DMS79 treated with DMSO at 0.1 percent for 48 hours (cell line): ENCODE measurements around the gene ANKRD26.
A peak's percentile ranks its signal among the peaks of the same experiment; 100 is the strongest.
"Not testable (repeated sequence)": the region's sequence is repeated elsewhere in the genome, so short reads cannot be mapped to it uniquely, and the experiment has no call there.

ENCODE experiments used
- DNase-seq: peaks from one replicate; lab custom pipeline; 2025; lab: John Stamatoyannopoulos, UW

Gene ANKRD26

DNA sequence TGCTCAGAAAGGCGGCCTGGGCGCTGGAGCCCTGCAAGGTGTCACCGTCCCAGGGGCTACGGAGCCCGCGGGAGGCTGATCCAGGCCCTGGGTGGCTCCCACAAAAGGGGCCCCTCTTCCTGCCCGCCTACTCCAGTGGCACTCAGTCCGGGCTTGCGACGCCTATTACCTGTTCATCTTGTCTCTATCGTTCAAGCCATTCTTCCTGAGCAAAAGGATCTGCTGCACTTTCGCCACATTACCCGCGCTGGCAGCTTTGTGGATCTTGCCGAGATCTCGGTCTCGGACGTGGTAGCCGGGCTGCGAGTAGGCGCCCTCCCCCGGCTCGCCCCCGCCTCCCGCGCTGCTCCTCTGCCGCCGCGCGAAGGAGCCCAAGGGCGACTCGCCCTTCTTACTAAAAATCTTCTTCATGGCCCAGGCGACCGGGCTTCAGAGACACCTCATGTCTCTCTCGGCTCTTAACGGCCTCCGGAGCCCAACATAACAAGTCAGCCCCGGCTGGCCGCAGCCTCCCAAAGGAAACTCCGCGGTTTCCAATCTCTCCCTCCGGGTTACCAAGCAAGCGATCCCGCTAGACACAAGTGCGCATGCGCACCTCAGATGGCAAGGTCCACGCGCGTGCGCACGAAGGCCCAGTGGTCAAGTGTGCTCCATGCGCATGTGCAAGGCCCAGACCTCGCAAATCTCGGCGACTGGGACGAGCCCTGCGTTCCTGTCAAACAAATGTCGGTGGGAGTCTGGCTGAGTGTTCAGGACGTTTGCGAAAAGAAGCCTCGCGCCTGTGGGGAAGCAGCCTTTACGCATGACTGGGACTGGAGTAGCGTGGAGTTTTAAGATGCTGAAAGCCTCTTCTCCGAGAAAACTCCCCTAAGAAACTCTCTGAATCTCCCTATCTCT lies at the start of gene ANKRD26:
ANKRD26 (minus strand) TSS at position 579 of the 897 bp plus-strand sequence; CDS start at position 411, 168 bp downstream.
- peak; percentile 72 for DNase-seq

- DNase-seq: no peak
Measured at GRCh38 chr10:27147701-27148100, 47.4 kb upstream of the ANKRD26 start.

DNA sequence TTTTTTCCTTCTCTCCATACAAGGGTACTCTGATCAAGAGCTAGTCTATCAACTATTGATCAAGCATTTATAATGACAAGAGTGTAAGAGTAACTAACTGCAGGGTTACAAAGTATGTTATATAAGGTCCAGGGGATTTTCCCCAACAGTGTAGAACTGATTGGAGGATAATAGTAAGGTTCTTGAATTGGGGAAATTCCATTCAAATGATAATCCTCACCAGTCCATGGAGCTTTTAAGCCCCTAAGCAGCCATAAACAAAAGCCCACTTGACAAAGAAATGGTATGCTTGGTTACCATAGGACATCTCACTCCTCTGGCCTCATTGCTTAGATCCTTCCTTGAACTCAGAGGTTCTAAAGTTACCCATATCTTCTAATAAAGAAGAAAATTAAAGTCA lies 45.6 kb upstream of the ANKRD26 start:
- no peak for DNase-seq

GRCh38 chr10:27143686-27144085 lies 43.4 kb upstream of the ANKRD26 start:
- no peak for DNase-seq

DNA sequence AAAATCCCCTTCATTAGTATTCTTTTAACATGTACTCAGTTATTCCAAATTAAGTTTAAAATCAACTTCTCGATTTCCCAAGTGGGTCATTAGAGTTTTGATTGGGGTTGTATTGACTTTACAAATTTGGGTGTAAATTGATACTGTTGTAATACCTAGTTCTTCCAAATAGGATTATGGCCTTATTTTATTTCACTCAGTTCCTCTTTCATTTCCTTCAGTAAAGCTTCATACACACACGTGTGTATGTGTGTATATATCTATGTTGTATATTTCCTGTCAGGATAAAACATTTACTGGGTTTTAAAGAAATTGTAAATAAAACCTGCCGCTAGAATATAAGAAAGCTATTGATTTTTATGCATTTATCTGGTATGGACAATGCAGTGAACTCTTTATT lies 38.0 kb upstream of the ANKRD26 start:
- no peak for DNase-seq

- no peak for DNase-seq
Measured at GRCh38 chr10:27134371-27134770, 34.1 kb upstream of the ANKRD26 start.

DNA sequence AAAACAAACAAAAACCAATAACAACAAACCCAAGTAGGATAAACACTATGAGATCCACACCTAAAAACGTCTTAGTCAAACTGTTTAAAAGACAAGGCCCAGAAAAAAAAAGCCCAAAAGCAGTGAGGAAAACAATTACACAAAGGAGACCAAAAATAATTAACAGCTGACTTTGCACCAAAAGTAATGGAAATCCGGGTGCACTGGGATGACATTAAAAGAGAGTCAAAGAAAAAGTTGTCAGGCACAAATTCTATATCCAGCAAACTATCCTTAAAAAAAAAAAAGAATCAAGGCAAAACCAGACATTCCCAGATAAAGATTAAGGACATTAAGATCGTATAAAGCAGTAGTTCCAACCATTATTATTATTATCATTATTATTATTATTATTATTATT lies 7.9 kb upstream of the ANKRD26 start:
- DNase-seq: no peak

GRCh38 chr10:27104919-27105318 lies 4.6 kb upstream of the ANKRD26 start:
- DNase-seq: no peak

GRCh38 chr10:27100813-27101347 lies 586 bp upstream of the ANKRD26 start:
- DNase-seq: no peak

- DNase-seq: no peak
Measured at GRCh38 chr10:27099448-27099847, 846 bp downstream of the ANKRD26 start.

GRCh38 chr10:27088119-27089044 lies 11.9 kb downstream of the ANKRD26 start:
- no peak for DNase-seq

- no peak for DNase-seq
Measured at GRCh38 chr10:27072436-27073114, 27.7 kb downstream of the ANKRD26 start.

DNA sequence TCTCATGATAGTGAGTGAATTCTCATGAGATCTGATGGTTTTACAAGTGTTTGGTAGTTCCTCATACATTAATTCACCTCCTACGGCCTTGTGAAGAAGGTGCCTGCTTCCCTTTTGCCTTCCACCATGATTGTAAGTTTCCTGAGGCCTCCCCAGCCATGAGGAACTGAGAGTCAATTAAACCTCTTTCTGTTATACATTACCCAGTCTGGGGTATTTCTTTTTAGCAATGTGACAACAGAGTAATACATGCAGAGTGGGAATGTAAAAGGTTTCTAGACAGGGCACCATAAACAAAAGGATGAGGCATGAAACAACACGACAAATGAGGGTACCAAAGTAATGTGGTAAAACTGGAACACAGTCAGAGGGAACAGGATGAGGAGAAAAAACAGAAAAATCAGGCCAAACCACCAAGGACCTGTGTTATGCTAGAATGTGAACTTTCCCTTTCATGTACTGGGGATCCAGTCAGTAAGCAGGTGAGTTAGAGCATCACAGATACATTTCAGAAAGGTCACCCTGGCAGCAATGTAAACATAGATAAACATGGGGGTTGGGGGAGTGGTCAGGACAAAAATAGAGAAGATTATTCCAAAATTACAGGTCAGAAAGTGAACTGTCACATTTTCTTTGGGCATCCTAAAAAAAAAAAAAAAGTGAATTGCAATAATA lies 31.9 kb downstream of the ANKRD26 start:
- DNase-seq: no peak

GRCh38 chr10:27065084-27065483 lies 35.2 kb downstream of the ANKRD26 start:
- DNase-seq: no peak

DNA sequence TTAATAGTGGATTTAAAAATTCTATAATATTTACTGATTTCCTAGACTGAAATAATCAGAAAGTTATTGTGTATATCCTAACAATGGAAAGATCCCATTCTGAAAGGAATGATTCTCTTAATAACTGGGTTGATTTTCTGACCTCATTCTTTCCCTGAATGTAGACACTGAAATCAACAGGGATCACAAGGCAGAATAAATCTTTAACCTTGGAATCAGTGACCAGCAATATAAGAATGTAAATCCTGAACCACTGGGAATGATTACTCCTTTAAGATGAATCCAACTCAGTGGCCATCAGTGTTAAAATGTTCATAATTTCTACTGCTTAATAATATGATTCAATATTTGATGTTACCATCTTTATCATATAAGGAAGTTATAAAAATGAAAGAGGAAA lies 47.6 kb downstream of the ANKRD26 start:
- DNase-seq: no peak

- DNase-seq: not testable (repeated sequence)
Measured at GRCh38 chr10:27045247-27045646, 55.0 kb downstream of the ANKRD26 start.

- DNase-seq: no peak
Measured at GRCh38 chr10:27041196-27041595, 59.1 kb downstream of the ANKRD26 start.

GRCh38 chr10:27038168-27038567 lies 62.1 kb downstream of the ANKRD26 start:
- DNase-seq: no peak

DNA sequence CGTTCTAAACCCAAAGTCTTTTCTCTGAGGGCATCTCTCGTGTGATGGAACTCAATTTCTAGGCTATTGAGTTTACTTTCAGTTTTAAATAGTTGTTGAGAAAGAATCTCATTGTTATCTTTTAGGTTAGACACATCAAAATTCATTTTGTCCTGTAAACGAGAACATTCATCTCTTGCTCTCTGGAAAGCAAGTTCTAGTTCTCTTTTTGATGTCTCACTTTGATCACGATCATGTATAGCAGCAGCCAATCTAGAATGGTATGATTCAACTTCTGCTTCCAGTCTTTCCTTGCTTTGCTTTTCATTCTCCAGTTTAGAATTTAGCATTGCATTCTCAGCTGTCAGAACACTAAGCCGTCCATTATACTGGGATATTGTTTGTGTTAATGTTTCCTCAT lies 65.1 kb downstream of the ANKRD26 start:
- no peak for DNase-seq

DNA sequence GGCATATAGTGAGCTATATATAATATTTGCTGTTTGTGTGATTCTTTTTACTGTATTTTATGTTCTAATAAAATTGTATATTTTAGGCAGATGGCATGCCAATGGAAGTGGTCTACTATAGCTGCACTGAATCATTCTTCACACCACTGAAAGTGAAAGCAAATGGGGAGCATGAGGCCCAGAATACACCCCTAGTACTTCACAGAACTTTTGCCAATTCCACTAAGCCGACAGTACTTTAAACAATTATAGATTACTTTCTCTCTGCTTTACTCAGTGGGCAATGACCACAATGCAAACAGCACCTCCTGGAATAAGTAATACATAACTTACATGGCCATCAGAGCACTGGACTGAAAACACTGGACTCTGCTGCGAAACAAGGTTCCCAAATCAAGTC lies 70.2 kb downstream of the ANKRD26 start:
- DNase-seq: no peak

DNA sequence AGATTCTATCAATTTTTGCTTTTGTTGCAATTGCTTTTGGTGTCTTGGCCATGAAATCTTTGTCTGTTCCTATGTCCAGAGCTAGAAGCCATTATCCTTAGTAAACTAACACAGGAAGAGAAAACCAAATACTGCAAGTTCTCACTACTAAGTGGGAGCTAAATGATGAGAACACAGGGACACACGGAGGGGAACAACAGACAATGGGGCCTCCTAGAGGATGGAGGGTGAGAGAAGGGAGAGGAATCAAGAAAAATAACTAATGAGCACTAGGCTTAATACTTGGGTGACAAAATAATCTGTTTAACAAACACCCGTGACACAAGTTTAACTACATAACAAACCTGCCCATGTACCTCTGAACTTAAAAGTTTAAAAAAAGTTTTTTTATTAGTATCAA lies 78.2 kb downstream of the ANKRD26 start:
- no peak for DNase-seq
